NCI-H1417 (cell line): ENCODE data around the gene ZFYVE9.
"Not testable (repeated sequence)": the region's sequence is repeated elsewhere in the genome, so short reads cannot be mapped to it uniquely, and the experiment has no call there.

ENCODE experiments used
- DNase-seq, 3 experiments: peaks; one replicate each; lab custom pipeline; 2025; lab: John Stamatoyannopoulos, UW

The ZFYVE9 gene

DNA sequence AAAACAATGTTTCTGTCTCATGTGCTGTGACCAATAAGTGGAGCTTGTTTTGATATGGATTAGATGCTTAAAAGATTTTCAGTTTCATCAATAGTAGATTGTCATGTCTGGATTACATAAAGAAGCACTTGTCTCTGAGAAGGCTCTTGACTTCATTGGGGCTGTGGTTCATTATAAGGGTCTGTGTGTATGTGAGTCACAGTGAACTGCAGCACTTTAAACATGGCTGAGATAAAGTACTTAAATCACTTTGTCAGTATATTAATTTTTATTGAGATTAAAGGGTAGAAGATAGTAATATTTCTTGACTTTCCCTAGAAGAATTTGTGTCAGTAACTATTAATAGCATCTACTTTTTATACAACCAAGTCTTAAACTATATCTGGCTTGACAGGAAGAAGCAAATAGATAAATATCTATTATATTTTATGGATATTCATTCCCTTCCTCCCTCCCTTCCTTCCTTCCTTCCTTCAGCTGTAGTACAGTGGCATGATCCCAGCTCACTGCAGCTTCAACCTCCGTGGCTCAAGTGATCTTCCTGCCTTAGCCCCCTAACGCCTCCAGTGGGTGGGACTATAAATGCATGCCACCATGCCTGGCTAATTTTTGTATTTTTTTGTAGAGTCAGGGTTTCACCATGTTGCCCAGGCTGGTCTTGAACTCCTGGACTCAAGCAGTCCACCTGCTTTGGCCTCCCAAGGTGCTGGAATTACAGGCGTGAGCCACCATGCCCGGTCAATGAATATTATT is 48.8 kb downstream of the ZFYVE9 start:
- no peak for DNase-seq

DNA sequence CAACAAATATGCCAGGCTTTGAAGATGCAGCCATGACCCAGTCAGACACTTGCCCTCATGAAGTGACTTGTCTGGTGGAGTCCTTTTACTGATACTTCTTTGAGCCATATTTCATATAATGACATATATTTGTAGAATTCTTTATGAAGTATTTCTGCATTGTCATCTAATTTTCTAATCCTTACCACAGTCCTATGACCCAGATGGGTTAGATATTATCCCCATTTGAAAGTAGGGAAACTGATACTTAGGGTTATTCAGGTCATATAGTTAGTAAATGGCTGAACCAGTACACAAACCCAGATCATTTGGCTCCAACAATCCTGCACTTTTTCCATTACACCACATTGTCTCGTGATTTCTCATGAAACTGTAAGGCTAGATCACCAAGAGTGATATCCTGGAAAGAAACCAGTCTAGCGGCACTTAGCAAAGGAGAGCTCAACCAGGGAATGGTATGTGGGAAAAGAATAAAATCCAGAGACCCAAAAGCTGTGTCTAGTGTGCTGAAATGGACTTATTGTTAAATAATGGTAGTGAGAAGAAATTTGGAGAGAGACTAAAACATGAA is 49.6 kb downstream of the ZFYVE9 start:
- DNase-seq: no peak

GRCh38 chr1:52192024-52192423 is 50.1 kb downstream of the ZFYVE9 start:
- no peak for DNase-seq

- no peak for DNase-seq
Measured at GRCh38 chr1:52192436-52192835, 50.5 kb downstream of the ZFYVE9 start.

- no peak for DNase-seq
Measured at GRCh38 chr1:52193985-52194384, 52.1 kb downstream of the ZFYVE9 start.

DNA sequence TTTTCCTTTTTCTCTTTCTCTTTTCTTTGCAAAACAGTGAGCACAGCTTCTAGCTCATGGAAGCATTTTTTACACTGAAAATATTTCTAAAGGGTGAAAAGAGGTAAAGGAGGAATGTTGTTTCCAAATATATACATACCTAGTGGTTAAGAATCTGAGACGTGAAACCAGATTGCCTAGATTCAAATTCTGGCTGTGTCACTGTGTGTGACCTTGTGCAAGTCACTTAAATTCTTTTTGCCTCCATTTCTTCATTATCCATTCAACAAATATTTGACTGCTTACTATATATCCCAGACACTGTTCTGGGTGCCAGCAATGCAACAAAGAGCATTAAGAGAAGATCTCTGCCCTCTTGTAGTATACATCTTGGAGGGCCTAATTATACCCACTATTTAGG is 53.3 kb downstream of the ZFYVE9 start:
- no peak for DNase-seq

DNA sequence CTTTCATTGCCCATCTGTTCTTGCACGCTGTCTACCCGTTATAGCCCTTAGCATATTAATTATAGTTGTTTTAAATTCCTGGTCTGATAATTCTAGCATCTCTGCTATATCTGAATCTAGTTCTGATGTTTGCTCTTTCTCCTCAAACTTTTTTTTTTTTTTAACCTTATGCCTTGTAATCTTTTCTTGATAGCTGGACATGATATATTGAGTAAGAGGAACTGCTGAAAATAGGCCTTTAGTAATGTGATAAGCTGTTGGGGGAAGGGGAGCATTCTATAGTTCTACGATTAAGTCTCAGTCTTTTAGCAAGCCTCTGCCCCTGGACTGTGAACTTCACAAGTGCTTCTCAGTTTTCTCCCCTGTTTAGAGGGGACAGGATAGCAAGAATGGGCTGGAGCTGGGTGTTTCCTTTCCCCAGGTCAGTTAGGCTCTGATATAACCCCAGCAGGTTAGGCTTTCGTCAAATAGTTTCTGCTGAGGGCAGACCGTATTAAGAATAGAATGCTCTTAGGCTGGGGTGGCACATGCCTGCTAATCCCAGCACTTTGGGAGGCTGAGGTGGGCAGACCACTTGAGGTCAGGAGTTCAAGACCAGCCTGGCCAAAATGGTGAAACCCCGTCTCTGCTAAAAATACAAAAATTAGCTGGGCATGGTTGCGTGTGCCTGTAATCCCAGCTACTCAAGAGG is 62.2 kb downstream of the ZFYVE9 start:
- DNase-seq: no peak

DNA sequence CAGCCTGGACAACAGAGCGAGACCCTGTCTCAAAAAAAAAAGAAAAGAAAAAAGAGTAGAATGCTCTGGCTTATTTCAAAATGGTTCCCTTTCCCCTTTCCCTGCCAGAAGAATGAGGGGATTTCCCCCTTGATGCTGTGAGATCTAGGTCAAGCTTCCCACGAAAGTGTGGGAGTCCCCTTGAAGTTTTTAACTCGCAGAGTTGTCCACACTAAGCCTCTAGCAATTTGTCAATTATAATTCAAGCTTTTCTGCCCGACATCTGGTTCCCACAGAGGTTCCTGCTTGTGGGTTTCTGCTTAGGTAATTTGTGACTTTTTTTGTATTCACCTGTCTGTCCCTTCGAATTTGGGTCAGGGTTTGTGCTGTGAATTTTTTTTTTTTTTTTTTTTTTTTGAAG is 62.8 kb downstream of the ZFYVE9 start:
- DNase-seq: no peak

DNA sequence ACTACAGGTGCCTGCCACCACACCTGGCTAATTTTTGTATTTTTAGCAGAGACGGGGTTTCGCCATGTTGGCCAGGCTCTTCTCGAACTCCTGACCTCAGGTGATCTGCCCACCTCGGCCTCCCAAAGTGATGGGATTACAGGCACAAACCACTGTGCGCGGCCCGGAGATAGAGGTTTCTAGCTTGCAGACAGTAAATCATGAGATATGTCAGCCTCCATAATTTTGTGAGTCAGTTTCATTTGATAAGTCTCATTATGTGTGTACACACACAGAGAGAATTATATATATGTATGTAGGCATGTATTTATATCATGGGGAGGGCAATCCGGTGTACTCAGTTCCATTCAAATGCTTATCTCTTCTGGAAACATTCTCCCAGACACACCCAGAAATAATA is 64.8 kb downstream of the ZFYVE9 start:
- DNase-seq: not testable (repeated sequence)

GRCh38 chr1:52209429-52209828 is 67.5 kb downstream of the ZFYVE9 start:
- no peak for DNase-seq

DNA sequence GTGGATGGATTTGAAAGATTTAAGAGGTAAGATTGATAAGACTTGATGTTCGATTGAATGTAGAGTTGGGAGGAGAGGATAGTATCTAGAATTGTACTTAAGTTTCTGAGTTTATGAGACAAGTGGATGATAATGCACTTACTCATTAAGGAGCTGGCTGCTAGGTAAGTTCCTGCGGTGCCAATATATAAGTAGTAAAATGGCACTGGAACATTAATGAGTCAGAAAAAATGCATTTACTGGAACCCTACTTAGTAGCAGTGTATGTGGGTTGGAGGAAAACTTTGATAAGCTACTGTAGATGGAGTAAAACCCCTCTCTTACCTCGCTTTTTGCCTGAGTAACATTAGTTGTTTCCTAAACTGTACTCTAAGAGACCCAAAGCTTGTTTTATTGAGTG is 68.2 kb downstream of the ZFYVE9 start:
- no peak for DNase-seq

GRCh38 chr1:52216907-52217458 is 75.1 kb downstream of the ZFYVE9 start:
- DNase-seq: no peak

DNA sequence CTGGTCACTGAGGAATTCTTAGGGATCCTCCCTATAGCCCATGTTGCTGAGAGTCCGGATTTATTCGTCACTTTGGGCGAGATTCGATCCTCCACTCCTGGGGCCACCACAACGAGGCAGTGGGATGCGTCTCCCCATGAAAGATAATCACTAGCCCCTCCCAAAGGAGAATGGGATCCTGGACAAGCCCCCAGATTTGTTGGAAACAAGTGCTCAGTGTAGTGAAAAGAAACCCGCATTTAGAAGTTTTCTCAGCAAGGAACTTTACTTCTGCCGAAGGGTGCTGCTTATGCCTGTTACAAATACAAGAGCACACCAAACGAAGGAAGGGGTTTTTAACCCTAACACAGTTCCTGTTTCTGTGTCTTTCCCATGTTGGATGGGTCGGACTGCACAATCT is 83.3 kb downstream of the ZFYVE9 start:
- DNase-seq: no peak

- DNase-seq: no peak
Measured at GRCh38 chr1:52229494-52229893, 87.6 kb downstream of the ZFYVE9 start.

- peak in 1 of 3 experiments; percentile 25 for DNase-seq
Measured at GRCh38 chr1:52233463-52233862, 91.6 kb downstream of the ZFYVE9 start.

DNA sequence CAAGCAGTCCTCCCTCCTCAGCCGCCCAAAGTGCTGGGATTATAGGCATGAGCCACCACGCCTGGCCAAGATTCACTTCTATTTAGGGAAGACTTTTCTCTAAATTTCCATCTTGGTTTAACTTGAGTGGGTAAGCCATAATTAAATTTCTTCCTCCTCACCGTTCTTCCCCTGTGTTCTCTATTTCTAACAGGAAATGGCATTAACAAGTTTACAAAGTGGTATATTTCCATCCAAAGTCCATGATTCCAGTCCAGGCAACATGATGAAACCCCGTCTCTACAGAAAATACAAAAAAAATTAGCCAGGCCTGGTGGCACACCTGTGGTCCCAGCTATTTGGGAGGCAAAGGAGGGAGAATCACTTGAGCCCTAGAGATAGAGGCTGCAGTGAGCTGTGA is 92.1 kb downstream of the ZFYVE9 start:
- no peak for DNase-seq

DNA sequence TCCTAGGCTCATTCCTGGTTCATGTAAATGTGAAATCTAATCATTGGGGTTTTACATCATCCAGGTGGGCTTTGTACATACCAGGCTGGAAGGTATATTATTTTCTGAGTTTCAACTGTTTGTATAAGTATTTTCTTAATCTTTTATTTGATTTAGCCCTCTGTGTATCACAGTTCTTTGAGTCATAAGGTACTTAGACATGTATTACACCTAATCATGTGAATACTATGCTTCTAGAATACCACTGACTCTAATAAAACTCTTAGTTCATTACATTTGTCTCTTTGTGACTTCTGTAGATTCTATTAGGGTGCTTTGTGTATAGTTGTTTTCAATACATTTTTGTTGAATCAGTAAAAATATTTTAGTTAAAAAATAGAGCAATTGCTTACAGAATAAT is 92.8 kb downstream of the ZFYVE9 start:
- DNase-seq: no peak

- DNase-seq: no peak
Measured at GRCh38 chr1:52235646-52236045, 93.8 kb downstream of the ZFYVE9 start.

DNA sequence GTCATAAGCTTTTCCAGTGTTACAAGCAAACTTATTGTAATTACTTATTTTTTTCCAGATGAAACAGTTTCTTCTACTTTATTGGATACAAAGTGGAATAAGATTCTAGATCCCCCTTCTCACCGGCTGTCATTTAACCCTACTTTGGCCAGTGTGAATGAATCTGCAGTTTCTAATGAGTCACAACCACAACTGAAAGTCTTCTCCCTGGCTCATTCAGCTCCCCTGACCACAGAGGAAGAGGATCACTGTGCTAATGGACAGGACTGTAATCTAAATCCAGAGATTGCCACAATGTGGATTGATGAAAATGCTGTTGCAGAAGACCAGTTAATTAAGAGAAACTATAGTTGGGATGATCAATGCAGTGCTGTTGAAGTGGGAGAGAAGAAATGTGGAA is 95.5 kb downstream of the ZFYVE9 start:
- no peak for DNase-seq

GRCh38 chr1:52238474-52238873 is 96.6 kb downstream of the ZFYVE9 start:
- no peak for DNase-seq

DNA sequence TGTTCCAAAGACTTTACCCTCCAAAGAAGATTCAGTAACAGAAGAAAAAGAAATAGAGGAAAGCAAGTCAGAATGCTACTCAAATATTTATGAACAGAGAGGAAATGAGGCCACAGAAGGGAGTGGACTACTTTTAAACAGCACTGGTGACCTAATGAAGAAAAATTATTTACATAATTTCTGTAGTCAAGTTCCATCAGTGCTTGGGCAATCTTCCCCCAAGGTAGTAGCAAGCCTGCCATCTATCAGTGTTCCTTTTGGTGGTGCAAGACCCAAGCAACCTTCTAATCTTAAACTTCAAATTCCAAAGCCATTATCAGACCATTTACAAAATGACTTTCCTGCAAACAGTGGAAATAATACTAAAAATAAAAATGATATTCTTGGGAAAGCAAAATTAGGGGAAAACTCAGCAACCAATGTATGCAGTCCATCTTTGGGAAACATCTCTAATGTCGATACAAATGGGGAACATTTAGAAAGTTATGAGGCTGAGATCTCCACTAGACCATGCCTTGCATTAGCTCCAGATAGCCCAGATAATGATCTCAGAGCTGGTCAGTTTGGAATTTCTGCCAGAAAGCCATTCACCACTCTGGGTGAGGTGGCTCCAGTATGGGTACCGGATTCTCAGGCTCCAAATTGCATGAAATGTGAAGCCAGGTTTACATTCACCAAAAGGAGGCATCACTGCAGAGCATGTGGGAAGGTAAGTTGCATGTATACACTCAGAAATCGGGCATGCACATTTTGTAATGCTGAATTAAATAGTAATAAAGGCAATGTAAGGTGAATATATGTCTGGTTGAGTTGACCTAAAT is 97.2 kb downstream of the ZFYVE9 start:
- no peak for DNase-seq

DNA sequence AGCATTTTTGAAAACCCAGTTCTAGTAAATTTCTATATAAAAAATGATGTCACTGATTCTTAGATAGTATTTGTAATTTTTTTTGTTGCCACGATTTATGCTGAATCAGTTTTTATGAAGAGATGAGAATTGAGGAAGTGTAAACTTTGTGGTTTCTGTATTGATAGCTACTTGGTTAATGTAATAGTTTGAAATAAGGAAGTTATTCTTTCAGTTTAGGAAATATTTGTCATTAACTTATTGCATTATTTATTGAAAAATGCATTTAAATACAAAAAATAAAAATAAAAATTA is 97.8 kb downstream of the ZFYVE9 start:
- DNase-seq: no peak
